ENCODE results near the gene KAT5.
"Not testable (repeated sequence)": the region's sequence is repeated elsewhere in the genome, so short reads cannot be mapped to it uniquely, and the experiment has no call there.

The KAT5 gene

DNA sequence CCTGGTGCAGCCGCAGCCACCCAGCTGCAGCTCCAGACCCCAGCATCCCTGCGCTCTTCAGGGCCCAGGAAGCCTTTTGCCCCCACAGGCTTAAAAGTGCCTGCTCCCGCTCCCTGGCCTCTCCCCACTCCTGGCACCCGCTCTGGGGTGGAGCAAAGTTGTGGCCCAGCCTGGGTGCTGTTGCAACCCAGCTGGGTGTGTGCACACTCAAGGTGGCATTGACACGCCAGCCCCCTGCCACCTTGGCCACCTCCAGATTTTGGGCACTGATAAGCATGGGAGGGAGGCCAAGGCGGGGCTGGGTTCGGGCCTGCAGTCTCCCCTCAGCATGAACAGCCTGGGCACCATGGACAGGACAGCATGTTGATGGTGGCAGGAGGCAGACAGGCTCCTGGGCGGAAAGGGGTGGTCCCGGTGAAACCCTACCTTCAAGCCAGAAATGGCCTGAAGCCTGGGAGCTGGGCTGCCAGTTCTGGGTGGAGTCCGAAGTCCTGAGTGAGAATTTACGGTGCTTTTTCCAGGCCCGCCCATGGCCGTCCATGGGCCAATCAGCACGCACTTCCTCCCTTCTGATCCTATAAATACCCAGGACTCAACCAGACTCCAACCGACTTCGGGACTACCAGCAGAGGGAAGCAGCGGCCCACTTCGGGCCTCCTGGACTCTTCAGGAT is 32.1 kb downstream of the KAT5 start:
- no peak for DNase-seq (ENCODE audit: low spot score)

DNA sequence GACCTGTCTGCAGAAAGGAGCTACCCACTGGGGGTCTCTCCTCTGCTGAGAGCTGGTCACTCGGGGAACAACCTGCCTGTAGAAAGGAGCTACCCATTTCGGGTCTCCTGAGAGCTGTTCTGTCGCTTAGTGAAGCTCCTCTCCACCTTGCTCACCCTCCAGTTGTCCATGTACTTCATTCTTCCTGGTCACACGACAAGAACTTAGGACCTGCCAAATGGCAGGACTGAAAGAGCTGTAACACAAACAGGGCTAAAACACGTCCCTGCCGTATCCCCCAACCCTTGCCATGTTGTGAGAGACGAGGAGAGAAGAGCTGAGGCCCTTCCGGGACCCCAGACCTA is 32.6 kb downstream of the KAT5 start:
- DNase-seq (ENCODE audit: low spot score) = no peak

GRCh38 chr11:65745049-65745448 is 33.0 kb downstream of the KAT5 start:
- DNase-seq (ENCODE audit: low spot score) = no peak

- not testable (repeated sequence) for DNase-seq (ENCODE audit: low spot score)
Observed at GRCh38 chr11:65762169-65762568, 50.1 kb downstream of the KAT5 start.

DNA sequence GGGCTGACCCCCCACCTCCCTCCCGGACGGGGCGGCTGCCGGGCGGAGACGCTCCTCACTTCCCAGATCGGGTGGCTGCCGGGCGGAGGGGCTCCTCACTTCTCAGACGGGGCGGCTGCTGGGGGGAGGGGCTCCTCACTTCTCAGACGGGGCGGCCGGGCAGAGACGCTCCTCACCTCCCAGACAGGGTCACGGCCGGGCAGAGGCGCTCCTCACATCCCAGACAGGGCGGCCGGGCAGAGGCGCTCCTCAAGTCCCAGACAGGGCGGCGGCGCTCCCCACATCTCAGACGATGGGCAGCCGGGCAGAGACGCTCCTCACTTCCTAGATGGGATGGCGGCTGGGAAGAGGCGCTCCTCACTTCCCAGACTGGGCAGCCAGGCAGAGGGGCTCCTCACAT is 50.8 kb downstream of the KAT5 start:
- not testable (repeated sequence) for DNase-seq (ENCODE audit: low spot score)

GRCh38 chr11:65764434-65764833 is 52.4 kb downstream of the KAT5 start:
- DNase-seq (ENCODE audit: low spot score) = no peak

DNA sequence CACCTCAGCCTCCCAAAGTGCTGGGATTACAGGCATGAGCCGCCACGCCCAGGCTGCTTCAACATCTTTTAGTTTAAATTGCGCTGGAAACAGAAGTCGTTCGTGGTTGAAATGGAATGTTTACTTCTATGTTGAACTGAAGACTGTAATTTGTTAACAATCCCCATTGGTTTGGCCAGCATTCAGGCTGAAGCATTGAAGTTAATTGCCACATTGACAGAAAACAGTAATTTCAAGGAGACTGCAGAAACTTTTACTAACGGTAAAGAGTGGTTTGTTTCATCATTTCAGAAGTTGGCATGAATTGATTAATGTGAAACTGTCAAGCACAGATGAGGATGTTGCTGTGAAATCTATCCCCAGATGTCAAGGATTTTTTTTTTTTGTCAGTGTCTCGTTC is 54.5 kb downstream of the KAT5 start:
- DNase-seq (ENCODE audit: low spot score) = no peak

DNA sequence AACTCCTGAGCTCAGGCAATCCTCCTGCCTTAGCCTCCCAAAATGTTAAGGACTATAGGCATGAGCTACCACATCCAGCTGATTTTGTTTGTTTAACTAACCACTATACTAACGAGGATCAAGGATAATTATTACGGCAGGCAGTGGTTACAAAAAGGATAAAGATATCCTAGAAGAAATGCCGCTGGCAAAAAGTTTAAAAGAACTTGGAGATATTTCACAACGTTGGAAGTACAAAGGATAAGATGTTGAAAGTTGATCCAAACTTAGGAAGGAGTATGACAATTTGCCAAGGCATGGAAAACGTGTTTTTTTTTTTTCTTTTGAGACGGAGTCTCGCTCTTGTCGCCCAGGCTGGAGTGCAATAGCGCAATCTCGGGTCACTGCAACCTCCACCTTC is 55.4 kb downstream of the KAT5 start:
- DNase-seq (ENCODE audit: low spot score) = no peak

DNA sequence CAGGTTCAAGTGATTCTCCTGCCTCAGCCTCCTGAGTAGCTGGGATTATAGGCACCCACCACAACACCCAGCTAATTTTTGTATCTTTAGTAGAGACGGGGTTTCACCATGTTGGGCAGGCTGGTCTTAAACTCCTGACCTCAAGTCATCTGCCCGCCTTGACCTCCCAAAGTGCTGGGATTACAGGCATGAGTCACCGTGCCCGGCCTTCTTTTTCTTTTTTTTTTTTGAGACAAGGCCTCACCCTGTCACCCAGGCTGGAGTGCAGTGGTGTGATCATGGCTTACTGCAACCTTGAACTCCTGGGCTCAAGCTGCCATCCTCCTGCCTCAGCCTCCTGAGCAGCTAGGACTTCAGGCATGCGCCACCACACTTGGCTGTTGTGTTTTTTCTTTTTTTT is 55.8 kb downstream of the KAT5 start:
- not testable (repeated sequence) for DNase-seq (ENCODE audit: low spot score)

All from putamen (tissue), 1 donor.